PFSK-1 (cell line): ENCODE results near the gene ADAM33.

ENCODE experiments used
- FOXP2 ChIP-seq: optimal IDR thresholded peaks from 2 replicates; pipeline ENCODE3; 2011; ENCODE audit warnings: borderline replicate concordance, control low read depth, inconsistent platforms; ENCODE audit not compliant: insufficient read depth; ENCODE audit errors: extremely low read length, extremely low read depth
- POLR2AphosphoS5 ChIP-seq: IDR thresholded peaks from 2 replicates; pipeline ENCODE4 v1.6.1; 2012; ENCODE audit warnings: low read depth, mild to moderate bottlenecking, control low read depth, low read length, moderate library complexity
- REST ChIP-seq, 2 experiments: IDR thresholded peaks; 2 replicates each; pipeline versions ENCODE4 v1.6.1 to v1.8.0; 2011 to 2012; ENCODE audit warnings: low read depth in 2 of 2, low read length in 2 of 2, control low read depth in 1 of 2, inconsistent platforms in 1 of 2, mild to moderate bottlenecking in 1 of 2, moderate library complexity in 1 of 2; ENCODE audit not compliant: insufficient read depth in 1 of 2
- SIN3A ChIP-seq: IDR thresholded peaks from 2 replicates; pipeline ENCODE4 v1.6.1; 2012; ENCODE audit warnings: mild to moderate bottlenecking, low read length, moderate library complexity, borderline replicate concordance; ENCODE audit not compliant: insufficient read depth
- TAF1 ChIP-seq: IDR thresholded peaks from 2 replicates; pipeline ENCODE4 v1.6.1; 2012; ENCODE audit warnings: low read length, control low read depth, borderline replicate concordance; ENCODE audit not compliant: insufficient read depth

The ADAM33 gene

DNA sequence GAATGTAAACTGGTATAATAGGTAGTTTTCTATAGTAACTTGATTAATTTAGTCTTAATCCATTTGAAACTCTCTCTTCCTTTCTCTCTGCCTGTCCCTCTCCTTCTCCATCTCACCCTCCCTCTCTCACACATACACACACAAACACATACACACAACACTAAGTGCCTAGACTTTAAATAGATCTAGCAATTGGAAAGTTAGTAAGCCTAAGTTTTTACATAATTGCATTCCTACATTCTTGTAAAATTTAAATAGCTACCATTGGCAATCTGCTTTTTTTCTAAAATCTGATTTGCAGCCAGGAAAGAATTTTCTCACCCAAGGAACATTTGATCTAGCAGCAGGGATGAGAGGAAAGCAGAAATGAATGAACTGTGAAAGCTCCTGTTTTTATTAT, 34.3 kb downstream of the ADAM33 start:
- TF ChIP-seq FOXP2, result no peak
- no peak for TF ChIP-seq TAF1
- TF ChIP-seq SIN3A, result no peak
- no peak for TF ChIP-seq POLR2AphosphoS5
- no peak for TF ChIP-seq REST (IDR thresholded peaks at IDR 0.05; ENCODE audit: insufficient read depth in 1 of 2, low read depth in 2 of 2, low read length in 2 of 2)

GRCh38 chr20:3646651-3647050, 35.2 kb downstream of the ADAM33 start:
- TF ChIP-seq TAF1 (no peak), REST (IDR thresholded peaks at IDR 0.05; ENCODE audit: insufficient read depth in 1 of 2, low read depth in 2 of 2, low read length in 2 of 2) (no peak), POLR2AphosphoS5 (no peak), FOXP2 (no peak), SIN3A (no peak)

GRCh38 chr20:3646067-3646440, 35.8 kb downstream of the ADAM33 start:
- TF ChIP-seq TAF1, result no peak

DNA sequence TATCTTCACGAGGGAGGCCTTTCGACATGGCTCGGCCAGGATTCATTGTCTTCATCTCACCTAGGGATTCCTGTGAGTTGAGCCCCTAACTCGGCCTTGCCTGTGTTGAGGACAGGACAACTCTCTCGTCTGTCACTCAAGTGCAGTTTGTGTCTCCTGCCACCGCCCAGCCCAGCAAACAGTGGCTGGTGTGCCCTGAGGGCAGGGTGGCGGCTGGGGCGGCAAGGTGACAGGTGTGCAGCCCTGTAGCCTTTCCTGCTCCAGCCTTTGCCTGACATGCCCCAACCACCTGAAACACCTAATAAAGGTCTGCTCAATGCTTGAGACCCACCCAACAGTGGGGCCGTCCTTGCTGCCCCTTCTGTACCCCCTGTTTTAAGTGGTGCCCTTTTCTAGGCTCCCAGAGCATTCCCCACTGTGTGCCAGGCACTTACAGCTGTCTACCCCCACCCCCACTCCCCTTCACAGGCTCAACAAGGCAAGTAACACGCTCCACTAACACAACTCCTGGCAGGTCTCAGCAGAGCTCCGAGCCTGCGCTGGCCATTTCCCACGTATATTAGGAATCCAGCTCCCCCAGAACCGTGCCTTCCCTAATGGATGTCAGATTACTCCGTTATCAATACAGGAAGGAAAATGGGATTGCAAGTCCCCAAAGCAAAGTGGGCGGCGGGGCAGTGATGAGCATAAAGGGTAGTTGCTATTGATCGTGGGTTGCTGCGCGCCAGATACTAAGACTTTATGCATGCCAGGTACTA, 36.3 kb downstream of the ADAM33 start:
- no peak for TF ChIP-seq FOXP2
- TF ChIP-seq TAF1, result no peak
- TF ChIP-seq REST (IDR thresholded peaks at IDR 0.05; ENCODE audit: insufficient read depth in 1 of 2, low read depth in 2 of 2, low read length in 2 of 2), result no peak
- no peak for TF ChIP-seq POLR2AphosphoS5
- TF ChIP-seq SIN3A, result no peak

DNA sequence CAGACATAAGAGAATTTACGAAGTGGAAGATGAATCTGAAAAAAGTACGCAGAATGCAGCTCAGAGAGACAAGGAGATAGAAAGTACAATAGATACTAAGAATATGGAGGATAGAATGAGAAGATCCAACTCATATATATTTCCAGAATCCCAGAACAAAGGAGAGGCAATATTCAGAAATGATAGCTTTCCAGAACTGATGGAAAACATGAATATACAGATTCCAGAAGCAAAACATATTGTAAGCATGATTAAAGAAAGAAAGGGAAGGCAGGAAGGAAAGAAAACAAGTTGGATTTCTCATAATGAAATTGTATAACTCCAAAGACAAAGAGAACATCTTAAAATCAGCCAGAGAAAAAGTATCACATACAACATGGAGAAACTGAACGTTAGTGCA, 41.6 kb downstream of the ADAM33 start:
- TF ChIP-seq POLR2AphosphoS5 (no peak), REST (IDR thresholded peaks at IDR 0.05; ENCODE audit: insufficient read depth in 1 of 2, low read depth in 2 of 2, low read length in 2 of 2) (no peak), SIN3A (no peak), FOXP2 (no peak), TAF1 (no peak)
